Lung (tissue), 12 donors: ENCODE measurements around the gene GLS2. TPM values are rescaled to one million over a fixed set of nuclear protein-coding genes. Genes with fewer than 3 reads are reported as not detected.
A peak's percentile ranks its signal among the peaks of the same experiment; 100 is the strongest.
"Not testable (repeated sequence)": the region's sequence is repeated elsewhere in the genome, so short reads cannot be mapped to it uniquely, and the experiment has no call there.

Source experiments
- ATAC-seq: fragments of 200-7000 bp; cut with Tn5 transposase; one replicate; pipeline ENCODE4 v1.9.1; 2020; ENCODE audit warnings: moderate number of reproducible peaks; ENCODE audit not compliant: insufficient read depth, low FRiP score
- DNase-seq, 3 donors: peaks; one replicate each; pipeline ENCODE4 v3.0.0-alpha.2; 2013 to 2017
- H3K27ac ChIP-seq, 2 donors: one replicate each; pipeline ENCODE4 v1.5.1; 2013; ENCODE audit warnings: mild to moderate bottlenecking in 2 of 2, moderate library complexity in 2 of 2, control low read depth in 1 of 2, inconsistent platforms in 1 of 2, low read depth in 1 of 2, low read length in 1 of 2
- H3K27me3 ChIP-seq, 3 donors: one replicate each; pipeline ENCODE4 v1.5.1; 2013; ENCODE audit warnings: low read length in 2 of 3; ENCODE audit not compliant: control insufficient read depth in 3 of 3, insufficient read depth in 3 of 3
- H3K36me3 ChIP-seq, 4 donors: one replicate each; pipeline ENCODE4 v1.5.1; 2013; ENCODE audit warnings: low read length in 4 of 4, mild to moderate bottlenecking in 1 of 4, moderate library complexity in 1 of 4; ENCODE audit not compliant: control insufficient read depth in 4 of 4, insufficient read depth in 4 of 4
- H3K4me1 ChIP-seq, 5 donors: one replicate each; pipeline ENCODE4 v1.5.1; 2013; ENCODE audit warnings: low read length in 5 of 5, mild to moderate bottlenecking in 2 of 5, moderate library complexity in 1 of 5; ENCODE audit not compliant: control insufficient read depth in 5 of 5, insufficient read depth in 5 of 5
- H3K4me3 ChIP-seq: one replicate; pipeline ENCODE4 v1.5.1; 2013; ENCODE audit warnings: mild to moderate bottlenecking, control low read depth, moderate library complexity
- H3K9ac ChIP-seq, 2 donors: one replicate each; pipeline ENCODE4 v1.5.1; 2013; ENCODE audit warnings: low read length in 2 of 2, control low read depth in 1 of 2; ENCODE audit not compliant: insufficient read depth in 1 of 2
- H3K9me3 ChIP-seq, 4 donors: one replicate each; pipeline ENCODE4 v1.5.1; 2013; ENCODE audit warnings: low read length in 3 of 4, mild to moderate bottlenecking in 1 of 4, moderate library complexity in 1 of 4; ENCODE audit not compliant: control insufficient read depth in 4 of 4, insufficient read depth in 3 of 4
- CTCF ChIP-seq: IDR thresholded peaks from 2 replicates; pipeline ENCODE4 v1.5.1; 2012; ENCODE audit warnings: mild to moderate bottlenecking; ENCODE audit errors: control extremely low read depth, extremely low read depth
- WGBS, 2 donors: extraction: QIAGEN DNeasy Blood & Tissue Kit; methylation state at CpG; one replicate each; pipeline ENCODE4 v1.1.7; 2013; 5-methylcytosine and 5-hydroxymethylcytosine counted together
- polyA plus RNA-seq, 2 donors: library from polyadenylated mRNA; stranded (reverse); fragments of 200-250 nt; gene quantifications; one replicate each; pipeline ENCODE4 v1.2.1, GENCODE V29; 2013
- total RNA-seq, 2 donors: library from RNA; depleted of rRNA in 1 of 2; stranded (reverse); fragments of >200 nt in 1 of 2; gene quantifications; one replicate each; pipeline ENCODE4 v1.2.1, GENCODE V29; 2014 to 2021
- donor health status: control.
- donor health status: control.
- donor health status: Bipolar disorder and iron deficiency.
- donor health status: healthy.
- donor health status: DM: yes; HTN: yes; CAD: no.

Gene GLS2
- total and polyA plus RNA-seq, 4 donors, result 1.1 to 4.8 (median 3.6) TPM

GRCh38 chr12:56448860-56449621 lies 38.9 kb downstream of the GLS2 start, which contains the start of gene TIMELESS:
Gene TIMELESS (minus strand): TSS chr12:56449426. CDS start chr12:56434170, 15,256 bp downstream.
- Histone ChIP-seq H3K9me3 (no peaks in the 10 kb centered on the region), H3K27me3 (no peaks in the 10 kb centered on the region), H3K36me3 (no peaks in the 10 kb centered on the region), H3K9ac (peak within 1 kb of the TSS; percentile 56 to 97), H3K4me3 (peak within 1 kb of the TSS; percentile 62), H3K27ac (peak within 1 kb of the TSS; percentile 84 to 97), H3K4me1 (peaks cover 0 to 6% (median 3%) of the 10 kb centered on the region in 5 donors)
- WGBS, 2 donors, result 0 to 1% methylated on average over 52 to 58 of the region's 58 CpGs
- ATAC-seq (peak; percentile 96), DNase-seq (peak; percentile 92 to 96 (median 95))
- TF ChIP-seq CTCF, result no peak

DNA sequence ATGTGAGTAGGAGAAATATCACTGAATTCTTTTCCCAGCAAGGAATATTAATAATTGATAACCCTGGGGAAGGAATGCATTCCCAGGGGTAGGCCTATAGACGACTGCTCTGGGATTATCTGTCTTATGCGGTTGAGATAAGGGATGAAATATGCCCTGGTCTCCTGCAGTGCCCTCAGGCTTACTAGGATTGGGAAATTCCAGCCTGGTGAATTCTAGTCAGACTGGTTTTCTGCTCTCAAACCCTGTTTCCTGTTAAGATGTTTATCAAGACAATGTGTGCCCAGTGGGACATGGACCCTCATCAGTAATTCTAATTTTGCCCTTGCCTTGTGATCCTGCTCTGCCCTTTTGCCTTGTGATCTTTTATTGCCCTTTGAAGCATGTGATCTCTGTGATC lies 44.8 kb downstream of the GLS2 start:
- DNase-seq, ATAC-seq, H3K9ac ChIP-seq, H3K27ac ChIP-seq, H3K27me3 ChIP-seq, H3K36me3 ChIP-seq, H3K4me3 ChIP-seq, H3K9me3 ChIP-seq, H3K4me1 ChIP-seq: not testable (repeated sequence)
- WGBS, 2 donors, result 74 to 85% methylated on average over 2 of the region's 2 CpGs

- Histone ChIP-seq H3K4me3 (no peak overlapping the region), H3K4me1 (peaks cover 0 to 4% (median 0%) of the 10 kb centered on the region in 5 donors), H3K36me3 (peaks cover 0 to 8% (median 3%) of the 10 kb centered on the region in 4 donors), H3K9me3 (no peaks in the 10 kb centered on the region), H3K9ac (no peak overlapping the region), H3K27me3 (no peaks in the 10 kb centered on the region), H3K27ac (no peak overlapping the region)
- no peak for TF ChIP-seq CTCF
- ATAC-seq (no peak), DNase-seq (peak in 2 of 3 donors; percentile 4 to 13)
- WGBS, 2 donors, result 88 to 94% methylated on average over 11 of the region's 11 CpGs
These were observed 50.4 kb downstream of the GLS2 start for GRCh38 chr12:56437430-56438176.

GRCh38 chr12:56434828-56435227 lies 53.1 kb downstream of the GLS2 start:
- Histone ChIP-seq H3K4me1 (peaks cover 0 to 4% (median 0%) of the 10 kb centered on the region in 5 donors), H3K4me3 (no peak overlapping the region), H3K36me3 (peaks cover 0 to 9% (median 8%) of the 10 kb centered on the region in 4 donors), H3K9ac (no peak overlapping the region), H3K27me3 (no peaks in the 10 kb centered on the region), H3K27ac (no peak overlapping the region), H3K9me3 (no peaks in the 10 kb centered on the region)
- TF ChIP-seq CTCF, result no peak
- 82 to 88% methylated on average over 6 of the region's 6 CpGs for WGBS, 2 donors
- no peak for DNase-seq
- ATAC-seq, result no peak
